Activated CD8-positive, alpha-beta memory T cell treated with anti-CD3 and anti-CD28 coated beads, Interleukin-2, amount 10 ng/mL, durations not matched to agents 7 days and 5 days (primary cell): ENCODE results near the gene TMEM181. TPM values are rescaled to one million over a fixed set of nuclear protein-coding genes. Genes with fewer than 3 reads are reported as not detected.
A peak's percentile ranks its signal among the peaks of the same experiment; 100 is the strongest.
"Not testable (repeated sequence)": the region's sequence is repeated elsewhere in the genome, so short reads cannot be mapped to it uniquely, and the experiment has no call there.

Source experiments
- ATAC-seq: fragments of 150-1000 bp; cut with Tn5 transposase; one replicate; pipeline ENCODE4 v1.10.0; 2021; ENCODE audit warnings: moderate library complexity
- CTCF ChIA-PET: fragments of 350-600 bp; sonication (Branson Sonifier 250); formaldehyde crosslinking; loops from one replicate; lab custom pipeline; 2021; ENCODE audit warnings: antibody characterized with exemption; lab: Charles Lee
- DNase-seq: peaks from one replicate; pipeline ENCODE4 v3.0.0-alpha.2; 2020
- H3K27ac Mint-ChIP-seq: one replicate; pipeline ENCODE4 v1.8.0; 2021; ENCODE audit warnings: mild to moderate bottlenecking, mixed read lengths
- H3K27me3 Mint-ChIP-seq: one replicate; pipeline ENCODE4 v1.8.0; 2021; ENCODE audit warnings: mixed read lengths
- H3K36me3 Mint-ChIP-seq: one replicate; pipeline ENCODE4 v1.8.0; 2021; ENCODE audit warnings: mild to moderate bottlenecking, mixed read lengths
- H3K4me1 Mint-ChIP-seq: one replicate; pipeline ENCODE4 v1.8.0; 2021; ENCODE audit warnings: mixed read lengths
- H3K4me3 Mint-ChIP-seq: one replicate; pipeline ENCODE4 v1.8.0; 2021; ENCODE audit warnings: mild to moderate bottlenecking, moderate library complexity, mixed read lengths
- H3K9me3 Mint-ChIP-seq: one replicate; pipeline ENCODE4 v1.8.0; 2022; ENCODE audit warnings: low read depth, mixed read lengths
- total RNA-seq, 2 experiments: library from RNA; stranded (reverse); gene quantifications; one replicate each; pipeline ENCODE4 v1.2.3, GENCODE V29; 2021

Gene TMEM181
- total RNA-seq: 10 to 100 TPM; 14.0 to 17.4 TPM

- peak within 1 kb of the TSS; percentile 86 for H3K4me3 Mint-ChIP-seq
- peaks cover 8% of the 10 kb centered on the region for H3K27me3 Mint-ChIP-seq
- peaks cover 8% of the 10 kb centered on the region for H3K36me3 Mint-ChIP-seq
- CTCF ChIA-PET: interaction anchor here (0.7 to 2.3 kb wide), 3 partner anchors 21 to 1175 kb away, joined by 3 to 9 read pairs (median 3); no protein-coding TSS in a partner anchor
- H3K9me3 Mint-ChIP-seq: no peaks in the 10 kb centered on the region
- ATAC-seq (peak; percentile 89), DNase-seq (peak; percentile 91)
- H3K4me1 Mint-ChIP-seq: peaks cover 45% of the 10 kb centered on the region
- H3K27ac Mint-ChIP-seq: peak within 1 kb of the TSS; percentile 91
Measured at GRCh38 chr6:158559895-158560835, at the start of gene TMEM181. TMEM181 (plus strand) TSS chr6:158560091; CDS start chr6:158560225, 134 bp downstream.

- CTCF ChIA-PET: interaction anchor here (0.7 to 1.3 kb wide), 2 partner anchors 83 to 318 kb away, joined by 3 read pairs; no protein-coding TSS in a partner anchor
- Mint-ChIP-seq H3K9me3 (no peaks in the 10 kb centered on the region), H3K4me1 (peaks cover 26% of the 10 kb centered on the region), H3K36me3 (no peaks in the 10 kb centered on the region), H3K4me3 (no peak overlapping the region), H3K27me3 (peaks cover 15% of the 10 kb centered on the region), H3K27ac (no peak overlapping the region)
- ATAC-seq: no peak
- DNase-seq: no peak
Measured at GRCh38 chr6:158512809-158513208, 47.1 kb upstream of the TMEM181 start.

GRCh38 chr6:158514176-158514575 is 45.7 kb upstream of the TMEM181 start:
- Mint-ChIP-seq H3K4me1 (peaks cover 38% of the 10 kb centered on the region), H3K36me3 (no peaks in the 10 kb centered on the region)
- no peak for ATAC-seq

GRCh38 chr6:158514991-158515390 is 44.9 kb upstream of the TMEM181 start:
- H3K4me3 Mint-ChIP-seq: no peak overlapping the region
- no peak for ATAC-seq
- CTCF ChIA-PET: interaction anchor here (0.9 kb wide), 1 partner anchor 294 kb away, joined by 3 read pairs; no protein-coding TSS in a partner anchor
- H3K27me3 Mint-ChIP-seq: peaks cover 18% of the 10 kb centered on the region
- no peak overlapping the region for H3K27ac Mint-ChIP-seq
- no peak for DNase-seq
- H3K9me3 Mint-ChIP-seq: no peaks in the 10 kb centered on the region
- no peaks in the 10 kb centered on the region for H3K36me3 Mint-ChIP-seq
- H3K4me1 Mint-ChIP-seq: peaks cover 38% of the 10 kb centered on the region

More at GRCh38 chr6:158514176-158514575, 45.7 kb upstream of the TMEM181 start:
- Mint-ChIP-seq H3K27ac (no peak overlapping the region), H3K27me3 (peaks cover 15% of the 10 kb centered on the region), H3K9me3 (no peaks in the 10 kb centered on the region), H3K4me3 (no peak overlapping the region)
- CTCF ChIA-PET: interaction anchor here (0.9 kb wide), 1 partner anchor 293 kb away, joined by 3 read pairs; no protein-coding TSS in a partner anchor
- no peak for DNase-seq

GRCh38 chr6:158516098-158516497 is 43.8 kb upstream of the TMEM181 start:
- ATAC-seq: no peak
- no peaks in the 10 kb centered on the region for H3K9me3 Mint-ChIP-seq
- H3K27me3 Mint-ChIP-seq: peaks cover 18% of the 10 kb centered on the region
- H3K27ac Mint-ChIP-seq: no peak overlapping the region
- CTCF ChIA-PET: interaction anchor here (1.0 kb wide), 1 partner anchor 295 kb away, joined by 3 read pairs; no protein-coding TSS in a partner anchor
- no peak overlapping the region for H3K4me3 Mint-ChIP-seq
- peaks cover 38% of the 10 kb centered on the region for H3K4me1 Mint-ChIP-seq
- DNase-seq: no peak
- no peaks in the 10 kb centered on the region for H3K36me3 Mint-ChIP-seq

- Mint-ChIP-seq H3K4me1 (peaks cover 38% of the 10 kb centered on the region), H3K27ac (no peak overlapping the region), H3K4me3 (no peak overlapping the region), H3K36me3 (no peaks in the 10 kb centered on the region), H3K27me3 (peaks cover 18% of the 10 kb centered on the region), H3K9me3 (no peaks in the 10 kb centered on the region)
- CTCF ChIA-PET: interaction anchor here (0.9 to 1.0 kb wide), 2 partner anchors 296 kb away, joined by 3 read pairs; no protein-coding TSS in a partner anchor
- DNase-seq (no peak), ATAC-seq (no peak)
Measured at GRCh38 chr6:158517038-158517437, 42.9 kb upstream of the TMEM181 start.

- H3K36me3 Mint-ChIP-seq: no peaks in the 10 kb centered on the region
- H3K4me1 Mint-ChIP-seq: peaks cover 38% of the 10 kb centered on the region
- CTCF ChIA-PET: interaction anchor here (0.9 kb wide), 1 partner anchor 296 kb away, joined by 3 read pairs; no protein-coding TSS in a partner anchor
- H3K9me3 Mint-ChIP-seq: no peaks in the 10 kb centered on the region
- peaks cover 18% of the 10 kb centered on the region for H3K27me3 Mint-ChIP-seq
- ATAC-seq (no peak), DNase-seq (peak; percentile 58)
- peak overlapping the region; percentile 83 for H3K4me3 Mint-ChIP-seq
- H3K27ac Mint-ChIP-seq: peak overlapping the region; percentile 39
Measured at GRCh38 chr6:158517581-158517980, 42.3 kb upstream of the TMEM181 start.

- Mint-ChIP-seq H3K36me3 (no peaks in the 10 kb centered on the region), H3K27me3 (peaks cover 20% of the 10 kb centered on the region), H3K4me3 (peak overlapping the region; percentile 83), H3K4me1 (peaks cover 38% of the 10 kb centered on the region), H3K9me3 (no peaks in the 10 kb centered on the region), H3K27ac (peak overlapping the region; percentile 83)
- CTCF ChIA-PET: interaction anchor here (0.6 to 2.3 kb wide), 13 partner anchors 8 to 304 kb away, joined by 3 to 18 read pairs (median 3); no protein-coding TSS in a partner anchor
- ATAC-seq (peak; percentile 92), DNase-seq (peak; percentile 81)
Measured at GRCh38 chr6:158518191-158519127, 41.4 kb upstream of the TMEM181 start.

GRCh38 chr6:158519300-158519699 is 40.6 kb upstream of the TMEM181 start:
- Mint-ChIP-seq H3K27ac (no peak overlapping the region), H3K9me3 (no peaks in the 10 kb centered on the region), H3K36me3 (no peaks in the 10 kb centered on the region), H3K4me1 (peaks cover 31% of the 10 kb centered on the region), H3K27me3 (peaks cover 25% of the 10 kb centered on the region), H3K4me3 (no peak overlapping the region)
- DNase-seq (no peak), ATAC-seq (no peak)
- CTCF ChIA-PET: interaction anchor here (0.6 to 2.3 kb wide), 13 partner anchors 9 to 305 kb away, joined by 3 to 18 read pairs (median 4); no protein-coding TSS in a partner anchor

GRCh38 chr6:158519761-158520160 is 40.1 kb upstream of the TMEM181 start:
- CTCF ChIA-PET: interaction anchor here (0.7 to 2.3 kb wide), 5 partner anchors 15 to 305 kb away, joined by 3 to 18 read pairs (median 4); no protein-coding TSS in a partner anchor
- H3K27ac Mint-ChIP-seq: no peak overlapping the region
- H3K36me3 Mint-ChIP-seq: no peaks in the 10 kb centered on the region
- H3K27me3 Mint-ChIP-seq: peaks cover 26% of the 10 kb centered on the region
- ATAC-seq: no peak
- DNase-seq: no peak
- peaks cover 26% of the 10 kb centered on the region for H3K4me1 Mint-ChIP-seq
- H3K4me3 Mint-ChIP-seq: no peak overlapping the region
- no peaks in the 10 kb centered on the region for H3K9me3 Mint-ChIP-seq

- H3K4me1 Mint-ChIP-seq: peaks cover 22% of the 10 kb centered on the region
- CTCF ChIA-PET: interaction anchor here (0.7 to 1.3 kb wide), 2 partner anchors 44 to 307 kb away, joined by 3 to 4 read pairs; no protein-coding TSS in a partner anchor
Measured at GRCh38 chr6:158520975-158521374, 38.9 kb upstream of the TMEM181 start.

GRCh38 chr6:158521759-158522158 is 38.1 kb upstream of the TMEM181 start:
- peaks cover 35% of the 10 kb centered on the region for H3K27me3 Mint-ChIP-seq
- no peak overlapping the region for H3K4me3 Mint-ChIP-seq
- peaks cover 21% of the 10 kb centered on the region for H3K4me1 Mint-ChIP-seq
- no peak for ATAC-seq
- DNase-seq: no peak
- no peak overlapping the region for H3K27ac Mint-ChIP-seq
- no peaks in the 10 kb centered on the region for H3K36me3 Mint-ChIP-seq
- CTCF ChIA-PET: no interaction called here
- no peaks in the 10 kb centered on the region for H3K9me3 Mint-ChIP-seq

More at GRCh38 chr6:158520975-158521374, 38.9 kb upstream of the TMEM181 start:
- DNase-seq, H3K9me3 Mint-ChIP-seq, H3K27ac Mint-ChIP-seq, ATAC-seq, H3K4me3 Mint-ChIP-seq, H3K36me3 Mint-ChIP-seq: not testable (repeated sequence)
- H3K27me3 Mint-ChIP-seq: peaks cover 30% of the 10 kb centered on the region
